Measurements from ENCODE around the gene ANAPC7. TPM values are rescaled to one million over a fixed set of nuclear protein-coding genes. Genes with fewer than 3 reads are reported as not detected.
"Not testable (repeated sequence)": the region's sequence is repeated elsewhere in the genome, so short reads cannot be mapped to it uniquely, and the experiment has no call there.

Gene ANAPC7
- total RNA-seq = 35.3 TPM
- long read RNA-seq, transcript ANAPC7-203 (11 exons, 3,045 nt) = major isoform, 34 of 65 reads
- long read RNA-seq, transcript ANAPC7-201 (10 exons, 2,200 nt) = minor isoform, 11 of 65 reads
- long read RNA-seq, partial matches to known transcripts = 5 of 65 reads
- long read RNA-seq, other reads (novel, unspliced or antisense) = 14 of 65 reads

DNA sequence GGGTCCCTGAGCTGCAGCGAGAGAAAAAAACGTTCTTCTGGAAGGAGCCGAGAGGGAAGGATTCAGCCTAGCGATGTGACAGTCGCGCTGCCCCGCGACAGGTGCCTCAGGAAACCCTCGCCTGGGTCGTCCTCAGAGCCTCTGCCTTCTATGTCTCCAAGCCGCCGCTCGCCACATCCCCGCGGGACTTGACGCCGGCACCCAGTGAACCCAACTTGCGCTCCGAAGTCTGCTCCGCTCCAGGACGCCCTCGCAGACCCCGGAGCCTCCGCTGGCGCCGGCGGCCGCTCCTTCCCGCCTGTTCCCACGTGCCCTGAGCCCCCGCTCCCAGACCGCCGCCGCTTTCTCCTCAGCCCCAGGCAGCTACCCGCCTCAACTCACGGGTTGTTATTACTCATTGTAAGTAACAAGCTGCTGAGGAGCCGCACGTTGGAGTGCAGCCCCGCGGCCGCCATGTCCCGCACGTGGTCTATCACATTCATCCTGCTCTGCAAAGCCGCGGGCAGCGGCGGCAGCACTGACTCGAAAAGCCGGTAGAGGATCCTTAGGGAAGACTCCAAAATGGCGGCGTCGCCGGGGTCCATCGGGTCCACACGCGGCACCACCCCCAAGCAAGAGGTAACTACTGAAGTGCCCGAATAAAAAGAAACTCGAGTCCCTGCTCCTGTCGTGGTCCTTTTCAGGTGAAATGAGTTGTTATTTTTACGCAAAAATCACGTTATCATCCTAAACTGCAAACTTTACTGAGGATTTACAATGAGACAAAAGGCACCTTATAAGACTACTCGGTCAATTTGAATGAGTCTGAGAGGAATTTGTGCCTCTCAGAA, at the start of gene ANAPC7:
TSS of gene ANAPC7 (minus strand) at position 563 of the 830 bp plus-strand sequence. CDS start at position 482, 81 bp downstream.
- intact Hi-C loops (cut with DNase I) = loop anchor here (10.0 kb wide), 1 partner anchor 299 kb away; no protein-coding TSS in a partner anchor

DNA sequence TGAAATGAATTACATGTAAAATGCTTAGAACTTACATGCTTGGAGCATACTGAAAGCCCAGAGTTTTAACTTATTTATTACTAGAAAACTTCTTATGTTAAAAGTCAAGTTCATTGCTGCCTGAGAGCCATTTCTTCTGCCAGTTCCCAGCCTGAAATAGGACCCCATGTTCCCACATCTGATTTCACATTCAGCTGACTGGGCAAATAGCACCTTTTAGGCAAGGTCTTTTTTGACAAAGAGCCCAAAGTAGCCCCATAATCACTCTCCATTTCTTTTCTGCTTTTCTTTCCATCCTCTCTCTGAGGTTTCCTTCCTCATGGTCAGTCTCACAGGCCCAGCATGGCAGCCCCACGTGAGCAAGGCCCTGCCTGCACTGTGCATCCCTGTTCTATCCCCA, 47.8 kb upstream of the ANAPC7 start:
- intact Hi-C loops (cut with DNase I) = loop anchor here (2.0 kb wide), 1 partner anchor 150 kb away; no protein-coding TSS in a partner anchor

More for the DNA sequence above, at the start of gene ANAPC7:
- peak; percentile 94 for DNase-seq (ENCODE audit: low spot score)

GRCh38 chr12:110449799-110450497, 46.4 kb upstream of the ANAPC7 start, which contains the start of gene ARPC3:
ARPC3 (minus strand) TSS chr12:110450337; CDS start chr12:110450260, 77 bp downstream.
- intact Hi-C loops (cut with DNase I) = loop anchor here (2.0 kb wide), 1 partner anchor 151 kb away; no protein-coding TSS in a partner anchor
- peak; percentile 98 for DNase-seq (ENCODE audit: low spot score)

More for the DNA sequence above, 47.8 kb upstream of the ANAPC7 start:
- DNase-seq (ENCODE audit: low spot score) = no peak

DNA sequence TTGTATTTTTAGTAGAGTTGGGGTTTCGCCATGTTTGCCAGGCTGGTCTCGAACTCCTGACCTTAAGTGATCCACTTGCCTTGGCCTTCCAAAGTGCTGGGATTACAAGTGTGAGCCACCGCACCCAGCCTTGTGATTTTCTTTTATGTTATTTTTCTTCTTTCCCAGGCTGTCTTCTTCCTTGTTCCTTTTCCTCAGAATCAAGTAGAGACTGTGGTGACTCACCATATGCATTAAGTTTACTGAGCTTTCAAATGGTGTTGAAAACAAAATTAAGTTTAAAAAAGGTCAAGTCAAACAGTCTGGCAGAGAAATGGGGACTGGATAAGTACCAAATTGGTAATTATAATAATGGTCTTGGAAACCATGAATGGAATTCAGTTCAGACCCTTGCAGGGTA, 40.9 kb upstream of the ANAPC7 start:
- intact Hi-C loops (cut with DNase I) = no loop called here
- no peak for DNase-seq (ENCODE audit: low spot score)

DNA sequence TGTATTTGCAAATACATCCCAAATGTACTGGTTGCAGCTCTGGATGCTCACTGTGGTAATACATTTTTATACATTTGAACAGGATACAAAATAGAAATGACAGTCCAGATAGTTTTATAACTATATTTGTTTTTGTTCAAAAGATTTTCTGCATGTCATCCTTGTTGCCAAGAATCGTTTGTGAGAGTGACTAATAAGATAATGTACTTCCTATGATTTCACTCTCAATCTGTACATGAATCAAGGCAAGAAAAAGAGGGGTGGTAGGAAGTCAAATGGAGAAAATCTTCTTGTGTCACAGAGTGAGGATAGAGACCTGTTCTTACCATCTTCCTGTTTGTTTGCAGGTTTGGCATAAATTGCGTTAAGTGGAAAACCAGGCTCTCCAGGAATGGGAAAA, 32.7 kb upstream of the ANAPC7 start:
- no peak for DNase-seq (ENCODE audit: low spot score)
- intact Hi-C loops (cut with DNase I) = no loop called here

- no peak for DNase-seq (ENCODE audit: low spot score)
- intact Hi-C loops (cut with DNase I) = loop anchor here (1.0 kb wide), 1 partner anchor 332 kb away; no protein-coding TSS in a partner anchor
Measured at GRCh38 chr12:110431957-110432587, 28.6 kb upstream of the ANAPC7 start.

GRCh38 chr12:110429676-110430075, 26.2 kb upstream of the ANAPC7 start:
- DNase-seq (ENCODE audit: low spot score); intact Hi-C loops (cut with DNase I): not testable (repeated sequence)

GRCh38 chr12:110426406-110426805, 22.9 kb upstream of the ANAPC7 start:
- intact Hi-C loops (cut with DNase I) = no loop called here
- DNase-seq (ENCODE audit: low spot score) = no peak

DNA sequence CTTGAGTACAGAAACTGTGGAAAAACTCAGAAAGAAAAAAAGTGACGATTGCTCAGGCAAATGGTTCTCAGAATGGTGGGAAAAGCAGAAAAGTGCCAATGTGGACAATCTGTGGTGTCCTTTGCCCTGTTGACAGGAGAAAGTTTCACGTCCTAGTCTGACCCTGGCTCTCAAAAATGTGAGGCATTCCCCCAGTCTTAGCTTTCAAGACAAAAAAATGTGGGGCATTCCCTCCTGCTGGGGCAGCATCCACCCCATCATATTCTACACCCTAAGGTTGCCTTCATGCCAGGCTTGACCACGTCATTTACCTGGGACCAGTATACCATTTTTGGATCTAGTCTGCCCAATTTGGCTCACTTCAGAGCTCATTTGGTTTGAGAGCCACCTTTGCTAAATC, 20.7 kb upstream of the ANAPC7 start:
- intact Hi-C loops (cut with DNase I) = no loop called here
- no peak for DNase-seq (ENCODE audit: low spot score)

DNA sequence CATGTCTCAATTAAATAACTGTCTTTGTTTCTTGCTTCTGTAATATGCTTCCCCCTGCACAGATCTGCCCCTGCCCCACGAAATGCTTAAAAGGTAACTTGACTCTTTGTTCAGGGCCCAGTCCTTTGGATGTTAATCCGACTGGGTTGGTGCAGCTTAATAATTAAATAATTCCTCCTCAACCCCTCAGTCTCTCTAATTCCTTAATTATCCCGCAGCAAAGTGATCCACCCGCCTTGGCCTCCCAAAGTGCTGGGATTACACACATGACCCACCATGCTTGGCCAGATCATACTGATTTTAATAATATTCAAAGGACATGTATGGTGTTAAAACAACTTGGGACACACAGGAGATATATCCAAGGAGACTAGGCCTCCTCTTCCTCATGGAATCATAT, 18.2 kb upstream of the ANAPC7 start:
- DNase-seq (ENCODE audit: low spot score) = no peak
- intact Hi-C loops (cut with DNase I) = no loop called here

- intact Hi-C loops (cut with DNase I) = no loop called here
- no peak for DNase-seq (ENCODE audit: low spot score)
Measured at GRCh38 chr12:110421159-110421661, 17.7 kb upstream of the ANAPC7 start.

- intact Hi-C loops (cut with DNase I); DNase-seq (ENCODE audit: low spot score): not testable (repeated sequence)
Measured at GRCh38 chr12:110420644-110421043, 17.1 kb upstream of the ANAPC7 start.

DNA sequence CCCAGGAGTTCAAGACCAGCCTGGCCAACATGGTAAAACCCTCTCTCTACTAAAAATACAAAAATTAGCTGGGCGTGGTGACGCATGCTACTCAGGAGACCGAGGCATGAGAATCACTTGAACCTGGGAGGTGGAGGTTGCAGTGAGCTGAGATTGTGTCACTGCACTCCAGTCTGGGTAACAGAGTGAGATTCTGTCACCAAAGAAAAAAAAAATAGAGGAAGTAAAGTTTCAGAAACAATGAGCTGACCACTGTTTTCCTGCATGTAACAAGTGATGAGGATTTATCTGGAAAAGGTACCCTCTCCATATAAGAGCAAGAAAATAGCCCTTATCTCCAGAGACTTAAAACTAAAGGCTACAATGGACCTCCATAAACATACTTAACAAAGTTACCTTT, 13.6 kb upstream of the ANAPC7 start:
- DNase-seq (ENCODE audit: low spot score); intact Hi-C loops (cut with DNase I): not testable (repeated sequence)

GRCh38 chr12:110410086-110410485, 6.6 kb upstream of the ANAPC7 start:
- intact Hi-C loops (cut with DNase I); DNase-seq (ENCODE audit: low spot score): not testable (repeated sequence)

DNA sequence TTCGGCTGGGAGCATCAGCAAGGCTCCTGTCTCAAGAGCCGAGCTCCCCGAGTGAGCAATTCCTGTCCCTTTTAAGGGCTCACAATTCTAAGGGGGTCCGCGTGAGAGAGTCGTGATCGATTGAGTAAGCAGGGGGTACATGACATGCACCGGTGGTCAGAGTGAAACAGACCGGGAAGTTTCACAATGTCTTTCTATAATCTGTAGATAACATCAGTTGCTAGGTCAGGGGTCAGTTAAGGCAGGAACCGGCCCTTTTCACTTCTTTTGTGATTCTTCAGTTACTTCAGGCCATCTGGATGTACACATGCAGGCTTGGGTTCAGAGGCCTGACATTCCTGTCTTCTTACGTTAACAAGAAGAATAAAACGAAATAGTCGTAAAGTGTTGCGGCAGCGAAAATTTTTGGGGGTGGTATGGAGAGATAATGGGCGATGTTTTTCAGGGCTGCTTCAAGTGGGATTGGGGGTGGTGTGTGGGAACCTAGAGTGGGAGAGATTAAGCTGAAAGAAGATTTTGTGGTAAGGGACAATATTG, 1.7 kb upstream of the ANAPC7 start:
- not testable (repeated sequence) for DNase-seq (ENCODE audit: low spot score)
- intact Hi-C loops (cut with DNase I) = loop anchor here (10.0 kb wide), 1 partner anchor 300 kb away; no protein-coding TSS in a partner anchor

GRCh38 chr12:110403976-110404682, 621 bp upstream of the ANAPC7 start:
- intact Hi-C loops (cut with DNase I) = loop anchor here (10.0 kb wide), 1 partner anchor 299 kb away; no protein-coding TSS in a partner anchor
- DNase-seq (ENCODE audit: low spot score) = peak; percentile 83

DNA sequence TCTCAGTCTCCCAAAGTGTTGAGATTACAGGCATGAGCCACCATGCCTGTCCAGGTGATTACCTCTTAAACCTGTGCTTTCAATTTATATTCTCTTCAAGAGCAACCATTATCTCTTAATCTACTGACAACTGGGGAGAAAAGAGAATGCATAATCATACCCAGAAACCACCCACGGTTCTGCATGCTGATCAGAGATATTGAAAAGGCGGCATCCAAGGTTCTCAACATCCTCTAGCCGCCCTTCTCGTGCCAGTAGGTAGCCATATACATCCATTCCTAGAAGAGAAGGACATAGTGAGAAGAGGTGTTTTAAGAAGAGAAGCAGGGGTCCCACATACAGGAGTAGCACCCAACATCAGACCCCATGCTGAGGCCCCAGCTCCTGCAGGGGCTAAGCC, 20.8 kb downstream of the ANAPC7 start:
- intact Hi-C loops (cut with DNase I) = no loop called here

DNA sequence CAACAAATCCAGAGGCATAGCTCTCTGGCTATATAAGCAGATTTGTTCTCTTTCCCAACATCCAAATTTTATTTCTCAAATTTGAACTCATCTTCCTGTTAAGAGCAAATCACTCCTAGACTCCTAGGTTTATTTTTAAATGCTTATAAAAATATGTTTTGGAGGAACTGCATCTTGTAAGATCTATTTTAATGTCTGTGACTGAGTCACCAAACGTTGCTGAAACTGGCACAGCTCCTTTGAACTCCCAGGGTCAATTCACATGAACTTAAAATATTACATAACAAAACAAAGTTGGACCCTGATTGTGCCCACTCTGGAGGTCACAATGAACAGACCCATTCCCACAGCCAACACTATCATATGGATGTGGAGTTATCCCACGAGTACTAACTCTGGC, 23.9 kb downstream of the ANAPC7 start:
- intact Hi-C loops (cut with DNase I) = no loop called here

More for the DNA sequence above, 20.8 kb downstream of the ANAPC7 start:
- no peak for DNase-seq (ENCODE audit: low spot score)

More for the DNA sequence above, 23.9 kb downstream of the ANAPC7 start:
- DNase-seq (ENCODE audit: low spot score) = no peak

Data from cardiac septum (tissue), 1 donor.